ENCODE data around the gene INPP5A. TPM values are rescaled to one million over a fixed set of nuclear protein-coding genes. Genes with fewer than 3 reads are reported as not detected.

The INPP5A gene
- total and polyA plus RNA-seq, 9 of the 15 experiments (the other 6 are each of a cell fraction or from before 2014, with no cell fraction given), result 0.66 to 11.6 (median 7.7) TPM

DNA sequence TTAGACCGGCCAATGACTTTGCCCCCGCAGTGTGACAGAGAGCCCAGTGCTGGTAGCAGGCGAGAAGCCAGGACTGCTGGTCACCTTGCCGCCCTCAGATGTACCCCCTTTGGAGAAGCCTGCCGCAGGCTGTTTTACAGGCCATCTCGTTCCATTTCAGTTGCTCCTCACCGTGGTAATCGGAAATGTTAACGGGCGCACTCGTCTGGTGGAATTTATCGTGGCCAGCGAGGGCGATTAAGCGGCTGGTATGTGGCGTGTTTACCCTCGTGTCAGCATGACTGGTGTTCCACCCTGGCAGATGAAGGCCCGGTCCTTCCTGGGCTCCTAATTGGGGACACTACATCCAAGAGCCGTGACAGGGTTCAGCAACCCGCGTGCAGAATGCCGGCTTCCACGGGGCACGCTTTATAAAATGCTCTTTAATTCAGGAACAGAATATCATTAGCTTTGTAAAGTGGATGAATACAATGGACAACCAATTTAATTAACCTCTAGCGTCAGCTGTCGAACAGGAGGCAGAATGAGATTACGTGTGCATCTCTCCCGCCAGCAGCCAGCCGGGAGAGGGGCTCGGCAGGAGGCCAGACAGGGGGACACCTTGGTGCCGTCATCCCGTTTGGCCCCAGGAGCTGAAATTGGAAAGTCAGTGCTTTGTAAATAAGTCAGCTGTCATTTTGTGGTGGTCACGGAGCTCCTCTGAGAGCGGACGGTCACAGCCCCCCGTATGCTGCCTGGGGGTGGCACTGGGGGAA is 140.1 kb downstream of the INPP5A start:
- no peak for FAIRE-seq

More for the DNA sequence above, 140.1 kb downstream of the INPP5A start:
- H3K79me2 ChIP-seq (ENCODE audit: control insufficient read depth, insufficient read depth, low read length), result no peaks in the 10 kb centered on the region
- no peak overlapping the region for H3K4me2 ChIP-seq (ENCODE audit: insufficient read depth, low read length)
- ChIA-PET POLR2A (interaction anchor here (1.0 kb wide), 2 partner anchors 11 to 14 kb away, joined by 3 read pairs; no protein-coding TSS in a partner anchor), CTCF (ENCODE audit: low intra/inter-chr PET ratio) (no interaction called here)
- TF ChIP-seq, protein P1, sequence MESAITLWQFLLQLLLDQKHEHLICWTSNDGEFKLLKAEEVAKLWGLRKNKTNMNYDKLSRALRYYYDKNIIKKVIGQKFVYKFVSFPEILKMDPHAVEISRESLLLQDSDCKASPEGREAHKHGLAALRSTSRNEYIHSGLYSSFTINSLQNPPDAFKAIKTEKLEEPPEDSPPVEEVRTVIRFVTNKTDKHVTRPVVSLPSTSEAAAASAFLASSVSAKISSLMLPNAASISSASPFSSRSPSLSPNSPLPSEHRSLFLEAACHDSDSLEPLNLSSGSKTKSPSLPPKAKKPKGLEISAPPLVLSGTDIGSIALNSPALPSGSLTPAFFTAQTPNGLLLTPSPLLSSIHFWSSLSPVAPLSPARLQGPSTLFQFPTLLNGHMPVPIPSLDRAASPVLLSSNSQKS (CRISPR knock-in tag; IDR thresholded peaks at IDR 0.05), result no peak
- TF ChIP-seq HEY1 (CRISPR knock-in tag; IDR thresholded peaks at IDR 0.05; ENCODE audit: borderline replicate concordance) (no peak), SMAD3 (CRISPR knock-in tag; conservative IDR thresholded peaks at IDR 0.05) (no peak), KHSRP (IDR thresholded peaks at IDR 0.05) (no peak), ILK (tag; IDR thresholded peaks at IDR 0.05; ENCODE audit: borderline replicate concordance, low read depth) (no peak), HLTF (IDR thresholded peaks at IDR 0.05) (no peak), FOXJ2 (tag; IDR thresholded peaks at IDR 0.05) (no peak)
- TF ChIP-seq, protein P2, sequence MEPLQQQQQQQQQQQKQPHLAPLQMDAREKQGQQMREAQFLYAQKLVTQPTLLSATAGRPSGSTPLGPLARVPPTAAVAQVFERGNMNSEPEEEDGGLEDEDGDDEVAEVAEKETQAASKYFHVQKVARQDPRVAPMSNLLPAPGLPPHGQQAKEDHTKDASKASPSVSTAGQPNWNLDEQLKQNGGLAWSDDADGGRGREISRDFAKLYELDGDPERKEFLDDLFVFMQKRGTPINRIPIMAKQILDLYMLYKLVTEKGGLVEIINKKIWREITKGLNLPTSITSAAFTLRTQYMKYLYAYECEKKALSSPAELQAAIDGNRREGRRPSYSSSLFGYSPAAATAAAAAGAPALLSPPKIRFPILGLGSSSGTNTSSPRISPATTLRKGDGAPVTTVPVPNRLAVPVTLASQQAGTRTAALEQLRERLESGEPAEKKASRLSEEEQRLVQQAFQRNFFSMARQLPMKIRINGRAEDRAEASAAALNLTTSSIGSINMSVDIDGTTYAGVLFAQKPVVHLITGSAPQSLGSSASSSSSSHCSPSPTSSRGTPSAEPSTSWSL (CRISPR knock-in tag; IDR thresholded peaks at IDR 0.05; ENCODE audit: borderline replicate concordance), result no peak
- BruUV-seq (replicated peaks), result no TSS peak
- no peaks in the 10 kb centered on the region for H3K9me3 ChIP-seq (replicated peaks; ENCODE audit: control insufficient read depth, insufficient read depth, low read depth, low read length)
- H3K36me3 ChIP-seq (ENCODE audit: control insufficient read depth, insufficient read depth, low read length), result no peaks in the 10 kb centered on the region
- intact Hi-C loops (cut with micrococcal nuclease), result no loop called here
- H3K27me3 ChIP-seq (ENCODE audit: control insufficient read depth in 2 of 2, insufficient read depth in 2 of 2, low read length in 2 of 2), result no peaks in the 10 kb centered on the region
- no peak for DNase-seq (ENCODE audit: extremely low read depth in 1 of 4, low spot score in 3 of 4)
- H3K9ac ChIP-seq (ENCODE audit: insufficient read depth in 1 of 2, low read depth in 2 of 2, low read length in 2 of 2), result no peak overlapping the region
- no peaks in the 10 kb centered on the region for H4K20me1 ChIP-seq (replicated peaks; ENCODE audit: control insufficient read depth, insufficient read depth, low read length)
- H2AFZ ChIP-seq (ENCODE audit: low read depth, low read length), result no peak overlapping the region
- ATAC-seq, result no peak
- WGBS (ENCODE audit: insufficient coverage, low coverage, missing lambda C conversion rate), result 88% methylated on average over 22 of the region's 36 CpGs
- in situ Hi-C loops (cut with MboI), result no loop called here
- H3K27ac ChIP-seq (ENCODE audit: extremely low read depth, low read depth, low read length), result no peak overlapping the region
- H3K9me1 ChIP-seq (ENCODE audit: control insufficient read depth, insufficient read depth, low read length), result no peaks in the 10 kb centered on the region
- H3K4me1 ChIP-seq (replicated peaks in 1 of 2; ENCODE audit: control insufficient read depth in 2 of 2, insufficient read depth in 2 of 2, low read length in 2 of 2), result no peaks in the 10 kb centered on the region; a peak in 1 of 5 replicates
- no peak overlapping the region for H3K4me3 ChIP-seq

Measured in K562 (cell line).